Neural progenitor cell (in vitro differentiated cells): ENCODE data around the gene NPHP4.

Experiments used
- CTCF ChIP-seq: fragments of 200-600 bp; sonication (generic); IDR thresholded peaks from 2 replicates; pipeline ENCODE4 v1.5.1; 2017; ENCODE audit warnings: antibody characterized with exemption, mild to moderate bottlenecking
- EZH2 ChIP-seq: fragments of 200-600 bp; sonication (generic); IDR thresholded peaks from 2 replicates; pipeline ENCODE4 v1.6.1; 2017; ENCODE audit warnings: antibody characterized with exemption, mild to moderate bottlenecking, moderate library complexity
- EZH2phosphoT487 ChIP-seq: fragments of 200-600 bp; sonication (generic); IDR thresholded peaks from 2 replicates; pipeline ENCODE4 v1.6.1; 2017; ENCODE audit warnings: antibody characterized with exemption

- TF ChIP-seq CTCF (no peak), EZH2phosphoT487 (no peak), EZH2 (no peak)
These were observed 63.4 kb downstream of the NPHP4 start for GRCh38 chr1:5928714-5929400.
